ENCODE results near the gene GALNT2.

GALNT2 gene

DNA sequence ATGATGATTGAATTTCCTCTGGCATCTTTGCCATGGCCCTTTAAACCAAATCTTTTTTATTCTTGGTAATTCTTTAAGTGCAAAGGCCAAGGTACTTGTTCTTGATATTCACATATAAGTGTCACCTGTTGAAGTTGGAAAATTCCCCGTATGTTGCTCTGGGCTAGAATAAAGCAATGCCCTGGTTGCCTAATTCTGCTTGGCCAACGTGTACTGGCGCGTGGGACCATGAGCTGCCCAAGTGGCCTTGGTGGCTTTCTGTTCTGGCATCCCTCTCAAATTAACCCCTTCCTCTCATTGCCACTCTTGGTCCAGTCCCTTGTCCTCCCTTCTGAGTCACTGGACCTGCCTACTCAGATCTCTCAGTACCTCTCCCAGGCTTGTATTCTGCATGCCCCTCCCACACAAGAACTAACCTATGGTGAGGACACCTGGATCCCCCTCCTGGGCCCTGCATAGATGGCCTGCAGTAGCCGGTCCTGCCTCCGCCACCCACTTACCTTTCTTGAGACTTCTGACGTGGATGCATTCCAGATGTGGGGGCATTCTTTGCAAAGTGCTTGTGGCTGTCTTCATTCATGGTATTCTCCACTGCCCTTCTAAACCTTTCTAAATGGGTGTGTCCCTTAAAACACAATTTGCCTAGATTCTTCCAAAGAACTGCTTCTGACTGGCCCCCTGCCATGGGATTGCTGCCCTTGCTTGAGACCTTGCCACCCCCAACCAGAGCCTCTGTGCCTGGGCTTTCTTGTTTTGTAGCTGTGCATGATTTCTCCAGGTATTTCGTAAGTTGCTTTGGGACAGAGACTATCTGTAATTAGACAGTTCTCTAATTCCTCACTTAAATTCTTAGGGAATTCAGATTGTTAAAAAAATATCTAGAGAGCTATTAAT lies 152.4 kb downstream of the GALNT2 start:
- no peak overlapping the region for H3K4me3 ChIP-seq (ENCODE audit: low read length)
- no peak for TF ChIP-seq ZNF274 (IDR thresholded peaks at IDR 0.05; ENCODE audit: low read depth, low read length)

- no peak for TF ChIP-seq ZNF274 (IDR thresholded peaks at IDR 0.05; ENCODE audit: low read depth, low read length)
- no peak overlapping the region for H3K4me3 ChIP-seq (ENCODE audit: low read length)
Observed at GRCh38 chr1:230220478-230220877, 153.4 kb downstream of the GALNT2 start.

DNA sequence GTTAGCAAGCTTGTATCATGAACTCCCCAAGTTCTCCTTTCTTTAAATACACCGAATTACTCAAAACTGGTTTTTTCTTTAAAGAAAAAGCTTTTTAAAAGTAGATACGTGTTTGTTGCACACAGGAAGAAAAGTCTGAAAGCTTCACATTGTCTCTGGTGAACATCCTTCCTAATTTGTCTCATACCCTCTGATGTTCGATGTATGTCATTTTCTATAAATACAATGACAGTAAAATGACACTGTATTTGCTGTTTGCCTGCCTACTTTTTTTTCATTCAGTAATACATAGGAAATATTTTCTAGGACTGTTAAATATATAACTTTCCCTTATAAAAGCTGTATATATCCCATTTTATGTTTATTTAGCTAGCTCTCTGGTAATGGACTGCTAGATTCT lies 153.9 kb downstream of the GALNT2 start:
- no peak for TF ChIP-seq ZNF274 (IDR thresholded peaks at IDR 0.05; ENCODE audit: low read depth, low read length)
- no peak overlapping the region for H3K4me3 ChIP-seq (ENCODE audit: low read length)

GRCh38 chr1:230222678-230223077 lies 155.6 kb downstream of the GALNT2 start:
- TF ChIP-seq ZNF274 (IDR thresholded peaks at IDR 0.05; ENCODE audit: low read depth, low read length): no peak
- H3K4me3 ChIP-seq (ENCODE audit: low read length): no peak overlapping the region

GRCh38 chr1:230224101-230224960 lies 157.3 kb downstream of the GALNT2 start:
- no peak overlapping the region for H3K4me3 ChIP-seq (ENCODE audit: low read length)
- TF ChIP-seq ZNF274 (IDR thresholded peaks at IDR 0.05; ENCODE audit: low read depth, low read length): no peak

DNA sequence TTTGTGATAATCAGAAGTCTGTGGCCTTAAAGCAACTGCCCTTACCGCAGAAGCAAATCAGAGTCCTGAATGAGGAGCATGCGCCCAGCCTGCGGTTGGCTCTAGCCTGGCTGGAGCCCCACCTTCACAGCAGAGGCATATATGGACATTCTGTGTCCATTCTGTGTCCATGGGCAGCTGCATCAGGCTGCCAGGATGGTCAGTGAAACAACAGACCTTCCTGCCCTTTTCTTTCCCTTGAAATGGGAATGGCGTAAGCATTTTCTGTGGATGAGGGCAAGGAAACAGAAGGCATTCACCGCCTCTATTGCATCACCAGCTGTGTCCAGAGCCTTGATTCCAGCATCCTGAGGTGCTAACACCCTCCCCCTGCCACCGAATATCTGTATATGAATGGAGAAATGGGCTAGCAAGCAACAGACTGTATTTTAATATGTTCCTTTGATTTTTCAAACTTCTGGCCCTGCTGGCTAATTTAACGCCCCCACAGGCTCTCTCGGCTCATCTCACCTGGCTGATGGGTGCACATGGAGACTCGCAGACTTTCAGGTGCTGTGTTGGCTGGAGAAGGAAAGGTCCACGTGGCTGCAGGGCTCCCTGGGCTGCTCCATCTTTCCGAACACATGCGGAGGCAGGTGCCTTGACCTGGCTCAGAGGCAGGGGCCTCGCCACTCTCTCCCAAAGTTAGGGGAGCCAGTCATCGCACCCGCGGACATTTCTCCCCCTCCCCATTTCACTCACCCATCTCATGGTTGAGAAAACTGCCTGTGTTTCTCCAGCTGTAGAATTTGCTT lies 159.2 kb downstream of the GALNT2 start:
- no peak overlapping the region for H3K4me3 ChIP-seq (ENCODE audit: low read length)

DNA sequence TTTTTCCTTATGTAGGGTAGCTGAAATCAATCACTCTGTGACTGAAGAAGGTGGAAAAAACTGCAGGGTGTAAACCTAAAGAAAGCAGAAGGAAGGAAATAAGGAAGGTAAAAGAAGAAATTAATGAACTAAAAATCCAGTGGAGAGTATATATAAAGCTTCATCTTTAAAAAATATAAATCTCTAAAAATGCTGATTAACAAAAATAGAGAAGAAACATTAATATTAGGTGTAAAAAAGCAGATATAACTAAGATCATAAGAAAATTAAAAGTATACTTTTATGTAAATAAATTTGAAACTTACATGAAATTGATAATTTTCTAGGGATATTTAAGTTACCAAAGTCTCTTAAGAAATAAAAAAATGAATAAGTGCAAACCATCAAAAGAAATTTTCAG lies 159.8 kb downstream of the GALNT2 start:
- no peak overlapping the region for H3K4me3 ChIP-seq (ENCODE audit: low read length)
- no peak for TF ChIP-seq ZNF274 (IDR thresholded peaks at IDR 0.05; ENCODE audit: low read depth, low read length)

More for the DNA sequence above, 159.2 kb downstream of the GALNT2 start:
- TF ChIP-seq ZNF274 (IDR thresholded peaks at IDR 0.05; ENCODE audit: low read depth, low read length): no peak

GRCh38 chr1:230228236-230228897 lies 161.3 kb downstream of the GALNT2 start:
- TF ChIP-seq ZNF274 (IDR thresholded peaks at IDR 0.05; ENCODE audit: low read depth, low read length): no peak
- H3K4me3 ChIP-seq (ENCODE audit: low read length): no peak overlapping the region

- H3K4me3 ChIP-seq (ENCODE audit: low read length): no peak overlapping the region
Observed at GRCh38 chr1:230230273-230230672, 163.2 kb downstream of the GALNT2 start.

DNA sequence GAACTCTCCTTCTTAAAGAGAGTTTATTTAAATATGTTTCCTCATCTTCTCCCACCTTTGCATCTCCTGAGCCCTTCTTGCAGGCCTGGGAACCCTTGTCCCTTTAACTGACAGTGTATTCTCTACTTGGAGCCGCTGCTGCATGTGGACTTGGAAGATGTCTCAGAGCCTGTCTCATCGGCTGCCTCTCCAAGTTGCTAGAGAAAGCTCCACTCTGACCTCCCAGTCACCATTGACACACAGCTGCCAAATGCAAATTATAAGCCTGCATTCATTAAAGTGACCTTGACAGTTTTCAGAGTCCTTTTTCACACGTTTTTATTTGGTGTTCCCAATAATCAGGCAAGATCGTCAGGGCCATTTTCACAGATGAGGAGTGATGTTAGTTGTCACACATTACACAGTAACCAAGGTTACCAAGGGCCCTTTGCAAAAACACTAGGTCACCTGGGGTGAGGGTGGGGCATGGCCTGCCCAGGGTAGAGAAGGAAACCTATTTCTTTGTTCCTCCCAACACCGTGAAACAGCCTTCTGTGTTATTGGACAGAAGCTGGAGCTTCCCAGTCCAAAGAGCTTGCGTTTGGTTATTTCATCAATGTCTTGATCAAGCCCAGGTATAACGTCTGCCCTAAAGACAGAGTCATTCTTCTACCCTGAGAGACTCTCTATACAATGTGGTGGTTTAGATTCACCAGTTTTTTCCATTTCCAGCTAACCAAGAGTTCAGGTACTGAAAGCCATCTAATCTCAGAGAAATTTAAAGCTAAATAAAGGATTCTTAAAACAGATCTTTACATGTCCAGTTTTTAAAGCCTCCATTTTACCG lies 164.1 kb downstream of the GALNT2 start:
- no peak overlapping the region for H3K4me3 ChIP-seq (ENCODE audit: low read length)
- TF ChIP-seq ZNF274 (IDR thresholded peaks at IDR 0.05; ENCODE audit: low read depth, low read length): no peak

More at GRCh38 chr1:230230273-230230672, 163.2 kb downstream of the GALNT2 start:
- TF ChIP-seq ZNF274 (IDR thresholded peaks at IDR 0.05; ENCODE audit: low read depth, low read length): no peak

- TF ChIP-seq ZNF274 (IDR thresholded peaks at IDR 0.05; ENCODE audit: low read depth, low read length): no peak
- H3K4me3 ChIP-seq (ENCODE audit: low read length): no peak overlapping the region
Observed at GRCh38 chr1:230231774-230232145, 164.7 kb downstream of the GALNT2 start.

DNA sequence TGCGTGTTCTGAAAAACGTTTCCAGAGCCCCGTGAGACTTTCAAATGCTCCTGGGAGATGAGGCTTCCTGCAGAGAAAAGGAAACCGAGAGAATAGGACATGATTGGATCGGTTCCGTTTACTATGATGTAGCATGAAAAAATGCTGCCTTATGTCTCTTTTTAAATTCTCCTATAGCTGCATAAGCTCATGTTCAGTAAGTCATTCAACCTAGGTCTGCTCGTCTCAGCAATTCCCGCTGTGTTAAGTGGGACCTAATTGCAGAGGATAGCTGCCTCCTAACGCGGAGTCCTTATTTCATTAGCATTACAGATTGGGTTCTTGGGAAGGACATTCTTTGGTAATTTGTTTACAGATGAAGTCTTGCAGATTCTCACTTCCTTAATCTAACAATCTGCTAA lies 165.3 kb downstream of the GALNT2 start:
- no peak overlapping the region for H3K4me3 ChIP-seq (ENCODE audit: low read length)
- TF ChIP-seq ZNF274 (IDR thresholded peaks at IDR 0.05; ENCODE audit: low read depth, low read length): no peak

DNA sequence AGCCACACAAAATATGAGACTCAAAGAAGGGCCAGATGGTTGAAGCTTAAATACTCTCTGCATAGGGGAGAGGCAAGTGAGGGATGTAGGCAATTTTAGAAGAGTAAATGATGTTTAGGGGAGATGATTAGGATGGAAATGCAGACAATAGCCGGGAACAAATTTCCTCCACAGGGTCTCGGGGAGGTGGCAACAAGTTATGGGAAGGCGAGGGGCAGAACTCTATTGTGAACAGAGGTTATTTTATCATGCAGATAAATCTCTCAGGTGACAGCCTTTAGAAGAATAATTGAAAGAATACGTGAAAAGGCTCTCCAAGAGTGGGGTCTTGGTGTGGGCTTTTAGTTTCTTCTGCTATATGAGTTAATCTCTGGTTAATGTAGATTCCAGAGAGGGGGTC lies 166.7 kb downstream of the GALNT2 start:
- no peak for TF ChIP-seq ZNF274 (IDR thresholded peaks at IDR 0.05; ENCODE audit: low read depth, low read length)
- H3K4me3 ChIP-seq (ENCODE audit: low read length): no peak overlapping the region

Data from GM08714 (cell line).